K562 (cell line): ENCODE results near the gene ERCC4. TPM values are rescaled to one million over a fixed set of nuclear protein-coding genes. Genes with fewer than 3 reads are reported as not detected.

Source experiments
- CHD7 ChIP-seq: fragments of 200-600 bp; sonication (generic); IDR thresholded peaks from one replicate; pipeline ENCODE4 v1.6.1; 2012; ENCODE audit warnings: mild to moderate bottlenecking, low read depth, low read length, inconsistent platforms
- CLOCK ChIP-seq: fragments of 250-450 bp; sonication (Bioruptor Pico); IDR thresholded peaks from 2 replicates; pipeline ENCODE4 v1.4.0; 2020; ENCODE audit warnings: mild to moderate bottlenecking, moderate library complexity, borderline replicate concordance
- MNT ChIP-seq, 2 experiments: fragments of 450-650 bp; conservative IDR thresholded peaks; 2 replicates each; pipeline ENCODE4 v1.6.1; 2017; ENCODE audit warnings: mild to moderate bottlenecking in 2 of 2, moderate library complexity in 2 of 2
- NCOA1 ChIP-seq: fragments of 450-650 bp; IDR thresholded peaks from 2 replicates; pipeline ENCODE4 v1.6.1; 2016; ENCODE audit warnings: low read depth
- RAD21 ChIP-seq, 2 experiments: fragments of 250-450 bp in 1 of 2; fragments of 450-650 bp in 1 of 2; sonication (Bioruptor Pico) in 1 of 2; formaldehyde crosslinking in 1 of 2; IDR thresholded peaks in 1 of 2; conservative IDR thresholded peaks in 1 of 2; 2 replicates each; pipeline versions ENCODE4 v1.4.0 to v1.8.0; 2020 to 2022; ENCODE audit warnings: mild to moderate bottlenecking in 2 of 2, moderate library complexity in 1 of 2
- RBM25 ChIP-seq: fragments of 200-400 bp; formaldehyde crosslinking; IDR thresholded peaks from 2 replicates; pipeline ENCODE4 v1.6.1; 2018; ENCODE audit warnings: low read length, low read depth, moderate library complexity; ENCODE audit not compliant: severe bottlenecking
- RUNX1 ChIP-seq: sonication (generic); IDR thresholded peaks from 2 replicates; pipeline ENCODE4 v1.6.1; 2016; ENCODE audit warnings: antibody characterized with exemption, low read depth
- TEAD2 ChIP-seq: fragments of 450-650 bp; IDR thresholded peaks from 2 replicates; pipeline ENCODE4 v1.6.1; 2016; ENCODE audit warnings: missing genetic modification characterization, control low read depth, missing compliant biosample characterization
- ZNF584 ChIP-seq: fragments of 200-800 bp; sonication (Bioruptor generic); IDR thresholded peaks from 2 replicates; pipeline ENCODE4 v1.6.1; 2016; ENCODE audit warnings: low read depth, mild to moderate bottlenecking, missing genetic modification characterization, missing compliant biosample characterization
- polyA plus RNA-seq, 8 experiments: library from polyadenylated mRNA; depleted of rRNA in 4 of 8; stranded (reverse) in 5 of 8; unstranded in 3 of 8; fragments of >200 nt; fragmentation: Nextera tagmentation in 2 of 8; fragmentation: Illumina TruSeq in 1 of 8; extraction: Ambion mirVana in 2 of 8; extraction: Trizol in 1 of 8; gene quantifications; 2 replicates each; pipeline versions ENCODE4 v1.2.1 to v1.2.3, GENCODE V29; 2011 to 2014; ENCODE audit warnings: inconsistent platforms in 1 of 8, missing spikeins in 1 of 8
- total RNA-seq, 7 experiments: library from RNA; depleted of rRNA in 6 of 7; stranded (reverse); fragments of >200 nt in 6 of 7; fragmentation: Illumina TruSeq in 2 of 7; extraction: Trizol in 2 of 7; gene quantifications; 2 replicates each; pipeline versions ENCODE4 v1.2.1 to v1.2.3, GENCODE V29; 2011 to 2021; ENCODE audit warnings: low replicate concordance in 1 of 7

Gene ERCC4
- total and polyA plus RNA-seq, 9 of the 15 experiments (the other 6 are each of a cell fraction or from before 2014, with no cell fraction given), result 3.7 to 10.5 (median 6.0) TPM

GRCh38 chr16:13919683-13920509 is at the start of gene ERCC4 (continued):
- TF ChIP-seq CHD7, result no peak
- TF ChIP-seq CLOCK (CRISPR knock-in tag), result no peak
- no peak for TF ChIP-seq RUNX1
- TF ChIP-seq RAD21 (CRISPR knock-in tag; conservative IDR thresholded peaks at IDR 0.05 in 1 of 2, IDR thresholded peaks at IDR 0.05 in 1 of 2), result peak in 1 of 2 experiments; percentile 44; a peak in 2 of 4 replicates
- no peak for TF ChIP-seq TEAD2
- TF ChIP-seq ZNF584 (CRISPR knock-in tag), result no peak
- peak in 1 of 2 experiments; percentile 75; a peak in 2 of 4 replicates for TF ChIP-seq MNT (conservative IDR thresholded peaks at IDR 0.05)
- no peak for TF ChIP-seq RBM25
- no peak for TF ChIP-seq NCOA1
